ENCODE results near the gene IMMP1L. TPM values are rescaled to one million over a fixed set of nuclear protein-coding genes. Genes with fewer than 3 reads are reported as not detected.

The IMMP1L gene
- total RNA-seq, 4 donors from 2014 or later = 14.2 to 30.6 (median 23.7) TPM

DNA sequence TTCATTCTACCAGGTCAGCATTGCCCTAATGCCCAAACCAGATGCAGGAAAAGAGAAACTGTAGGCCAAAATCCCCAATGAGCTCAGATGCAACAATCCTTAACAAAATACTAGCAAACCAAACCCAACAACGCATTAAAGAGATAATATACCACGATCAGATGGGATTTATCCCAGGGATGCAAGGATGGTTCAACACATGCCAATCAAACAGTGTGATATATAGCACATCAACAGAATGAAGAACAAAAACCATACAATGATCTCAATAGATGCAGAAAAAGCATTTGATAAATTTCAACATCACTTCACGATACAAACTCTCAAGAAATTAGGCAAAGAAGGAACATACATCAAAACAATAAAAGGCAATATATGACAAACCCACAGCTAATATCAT, 45.0 kb downstream of the IMMP1L start:
- Histone ChIP-seq H3K4me3 (no peak overlapping the region), H3K36me3 (no peaks in the 10 kb centered on the region), H3K27me3 (no peaks in the 10 kb centered on the region), H3K4me1 (no peaks in the 10 kb centered on the region), H3K9me3 (peaks cover 0 to 6% (median 0%) of the 10 kb centered on the region in 3 donors), H3K27ac (no peak overlapping the region)
- ATAC-seq (no peak), DNase-seq (no peak)
- in situ Hi-C loops (cut with MboI; ENCODE audit: low sequenced_read_pairs in 4 of 4) (no loop called here), intact Hi-C loops (cut with DNase I; ENCODE audit: low total_unique reads) (no loop called here)
- TF ChIP-seq POLR2A (IDR thresholded peaks at IDR 0.05) = no peak
- TF ChIP-seq, protein P1, sequence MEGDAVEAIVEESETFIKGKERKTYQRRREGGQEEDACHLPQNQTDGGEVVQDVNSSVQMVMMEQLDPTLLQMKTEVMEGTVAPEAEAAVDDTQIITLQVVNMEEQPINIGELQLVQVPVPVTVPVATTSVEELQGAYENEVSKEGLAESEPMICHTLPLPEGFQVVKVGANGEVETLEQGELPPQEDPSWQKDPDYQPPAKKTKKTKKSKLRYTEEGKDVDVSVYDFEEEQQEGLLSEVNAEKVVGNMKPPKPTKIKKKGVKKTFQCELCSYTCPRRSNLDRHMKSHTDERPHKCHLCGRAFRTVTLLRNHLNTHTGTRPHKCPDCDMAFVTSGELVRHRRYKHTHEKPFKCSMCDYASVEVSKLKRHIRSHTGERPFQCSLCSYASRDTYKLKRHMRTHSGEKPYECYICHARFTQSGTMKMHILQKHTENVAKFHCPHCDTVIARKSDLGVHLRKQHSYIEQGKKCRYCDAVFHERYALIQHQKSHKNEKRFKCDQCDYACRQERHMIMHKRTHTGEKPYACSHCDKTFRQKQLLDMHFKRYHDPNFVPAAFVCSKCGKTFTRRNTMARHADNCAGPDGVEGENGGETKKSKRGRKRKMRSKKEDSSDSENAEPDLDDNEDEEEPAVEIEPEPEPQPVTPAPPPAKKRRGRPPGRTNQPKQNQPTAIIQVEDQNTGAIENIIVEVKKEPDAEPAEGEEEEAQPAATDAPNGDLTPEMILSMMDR (IDR thresholded peaks at IDR 0.05 in 4 of 5, conservative IDR thresholded peaks at IDR 0.05 in 1 of 5) = no peak

DNA sequence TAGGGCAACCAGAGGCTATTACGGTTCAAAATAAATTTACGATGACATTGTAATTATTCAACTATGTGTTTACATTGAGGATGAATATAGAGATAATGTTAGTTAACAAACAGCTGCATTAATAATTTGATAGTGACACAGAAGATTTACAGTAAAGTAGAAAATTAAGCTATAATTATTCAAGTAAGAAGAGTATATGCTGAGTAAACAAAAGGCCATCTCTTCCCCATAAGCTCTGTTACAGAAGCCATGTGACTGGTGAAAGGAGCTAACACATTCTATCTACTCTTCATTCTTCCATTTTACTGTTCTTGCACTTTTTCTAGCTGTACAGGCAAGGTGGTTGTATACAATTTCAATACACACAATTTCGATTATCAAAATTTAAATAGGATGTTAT, 54.2 kb downstream of the IMMP1L start:
- Histone ChIP-seq H3K4me1 (no peaks in the 10 kb centered on the region), H3K36me3 (no peaks in the 10 kb centered on the region), H3K4me3 (no peak overlapping the region), H3K27me3 (no peaks in the 10 kb centered on the region), H3K27ac (no peak overlapping the region), H3K9me3 (no peaks in the 10 kb centered on the region)
- intact Hi-C loops (cut with DNase I; ENCODE audit: low total_unique reads) (no loop called here), in situ Hi-C loops (cut with MboI; ENCODE audit: low sequenced_read_pairs in 4 of 4) (no loop called here)
- ATAC-seq = no peak
- DNase-seq = no peak
- TF ChIP-seq POLR2A (IDR thresholded peaks at IDR 0.05) = no peak
- TF ChIP-seq, protein P1 (IDR thresholded peaks at IDR 0.05 in 4 of 5, conservative IDR thresholded peaks at IDR 0.05 in 1 of 5) = no peak

DNA sequence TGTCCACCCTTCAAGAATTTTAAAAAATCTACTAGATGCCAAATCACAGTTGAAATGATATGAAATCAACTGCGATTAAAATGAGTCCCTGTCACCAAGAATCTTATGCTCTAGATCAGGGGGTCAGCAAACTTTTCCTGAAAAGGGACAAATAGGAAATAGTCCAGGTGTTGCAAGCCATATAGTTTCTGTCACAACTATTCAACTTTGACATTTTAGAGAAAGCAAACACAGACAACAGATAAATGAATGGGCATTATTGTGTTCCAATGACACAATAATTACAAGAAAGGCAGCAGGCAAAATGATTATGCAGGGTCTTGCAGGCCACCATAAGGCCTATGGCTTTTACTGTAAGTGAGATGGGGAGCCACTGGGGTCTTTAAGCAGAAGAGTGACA, 58.6 kb downstream of the IMMP1L start:
- ATAC-seq (no peak), DNase-seq (no peak)
- TF ChIP-seq POLR2A (IDR thresholded peaks at IDR 0.05) = no peak
- TF ChIP-seq, protein P1 (IDR thresholded peaks at IDR 0.05 in 4 of 5, conservative IDR thresholded peaks at IDR 0.05 in 1 of 5) = no peak
- in situ Hi-C loops (cut with MboI; ENCODE audit: low sequenced_read_pairs in 4 of 4) = no loop called here
- Histone ChIP-seq H3K36me3 (peaks cover 0 to 3% of the 10 kb centered on the region in 2 donors), H3K4me3 (no peak overlapping the region), H3K27me3 (no peaks in the 10 kb centered on the region), H3K9me3 (no peaks in the 10 kb centered on the region), H3K27ac (no peak overlapping the region), H3K4me1 (no peaks in the 10 kb centered on the region)
- intact Hi-C loops (cut with DNase I; ENCODE audit: low total_unique reads) = no loop called here

DNA sequence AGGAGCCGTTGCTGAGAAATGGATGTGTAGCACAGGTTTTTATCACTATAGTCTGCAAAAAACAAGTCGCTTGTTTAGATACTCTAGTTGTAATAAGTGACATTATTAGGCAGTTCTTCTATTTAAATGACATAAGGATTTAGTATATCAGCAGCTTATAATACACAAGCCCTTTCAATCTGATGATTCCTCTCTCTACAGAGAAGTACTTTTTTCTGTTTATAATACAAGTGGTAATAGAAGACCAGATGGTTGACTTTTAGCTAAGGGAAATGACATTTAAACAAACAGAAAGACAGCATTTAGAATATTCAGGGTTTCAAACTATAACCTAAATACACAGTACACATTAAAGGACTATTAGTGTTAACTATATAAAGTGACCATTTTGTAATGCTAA, 60.4 kb downstream of the IMMP1L start:
- H3K27ac ChIP-seq = no peak overlapping the region
- H3K9me3 ChIP-seq = no peaks in the 10 kb centered on the region
- TF ChIP-seq, protein P1 (IDR thresholded peaks at IDR 0.05 in 4 of 5, conservative IDR thresholded peaks at IDR 0.05 in 1 of 5) = no peak
- TF ChIP-seq POLR2A (IDR thresholded peaks at IDR 0.05) = no peak
- H3K4me3 ChIP-seq = no peak overlapping the region
- intact Hi-C loops (cut with DNase I; ENCODE audit: low total_unique reads) = no loop called here
- H3K4me1 ChIP-seq = no peaks in the 10 kb centered on the region
- no peaks in the 10 kb centered on the region for H3K27me3 ChIP-seq
- ATAC-seq (no peak), DNase-seq (no peak)
- peaks cover 0 to 3% of the 10 kb centered on the region in 2 donors for H3K36me3 ChIP-seq
- in situ Hi-C loops (cut with MboI; ENCODE audit: low sequenced_read_pairs in 4 of 4) = no loop called here

DNA sequence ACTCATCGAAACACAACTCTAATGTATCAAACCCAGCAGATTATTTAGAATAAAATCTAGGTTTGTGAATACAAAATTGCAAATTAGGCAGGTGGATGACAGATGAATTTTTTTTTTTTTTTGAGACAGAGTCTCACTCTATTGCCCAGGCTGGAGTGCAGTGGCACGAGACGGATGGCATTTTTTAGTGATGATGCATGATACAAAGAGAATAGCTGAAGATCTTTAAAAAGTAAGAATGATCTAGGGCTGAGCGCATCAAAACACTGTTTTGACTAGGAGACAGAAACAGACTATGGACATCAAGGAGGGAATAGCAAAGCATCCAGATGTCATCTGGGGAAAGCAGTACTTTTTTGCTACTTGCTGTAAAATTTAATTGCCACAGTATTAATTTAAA, 63.8 kb downstream of the IMMP1L start:
- H3K4me1 ChIP-seq = no peaks in the 10 kb centered on the region

More for the DNA sequence above, 63.8 kb downstream of the IMMP1L start:
- TF ChIP-seq, protein P1 (IDR thresholded peaks at IDR 0.05 in 4 of 5, conservative IDR thresholded peaks at IDR 0.05 in 1 of 5) = no peak
- no peak for TF ChIP-seq POLR2A (IDR thresholded peaks at IDR 0.05)
- no peak overlapping the region for H3K27ac ChIP-seq
- ATAC-seq = no peak
- intact Hi-C loops (cut with DNase I; ENCODE audit: low total_unique reads) = no loop called here
- H3K4me3 ChIP-seq = no peak overlapping the region
- H3K27me3 ChIP-seq = no peaks in the 10 kb centered on the region
- in situ Hi-C loops (cut with MboI; ENCODE audit: low sequenced_read_pairs in 4 of 4) = no loop called here
- peaks cover 0 to 3% of the 10 kb centered on the region in 2 donors for H3K36me3 ChIP-seq
- no peaks in the 10 kb centered on the region for H3K9me3 ChIP-seq
- no peak for DNase-seq

Measured in gastrocnemius medialis (tissue), 4 donors.